Nephron (organoid): Measurements from ENCODE around the gene STEAP2.

Source experiments
- H3K27ac Mint-ChIP-seq, 3 experiments: 2 replicates each; pipeline ENCODE4 v1.8.0; 2020; ENCODE audit warnings: mixed read lengths in 3 of 3, mild to moderate bottlenecking in 2 of 3, moderate library complexity in 1 of 3
- H3K27me3 Mint-ChIP-seq: 2 replicates; pipeline ENCODE4 v1.8.0; 2021; ENCODE audit warnings: low read depth, mild to moderate bottlenecking, moderate library complexity, mixed read lengths
- H3K36me3 Mint-ChIP-seq: 2 replicates; pipeline ENCODE4 v1.8.0; 2020; ENCODE audit warnings: low read depth, mixed read lengths
- H3K4me1 Mint-ChIP-seq: 2 replicates; pipeline ENCODE4 v1.8.0; 2020; ENCODE audit warnings: mixed read lengths
- H3K4me3 Mint-ChIP-seq, 3 experiments: 2 replicates each; pipeline ENCODE4 v1.8.0; 2020; ENCODE audit warnings: mild to moderate bottlenecking in 3 of 3, mixed read lengths in 3 of 3, moderate library complexity in 2 of 3
- H3K9me3 Mint-ChIP-seq: 2 replicates; pipeline ENCODE4 v1.8.0; 2020; ENCODE audit warnings: mixed read lengths
- CTCF ChIP-seq, 3 experiments: fragments of 200-600 bp; sonication (generic); IDR thresholded peaks; one replicate each; pipeline ENCODE4 v1.5.0; 2021; ENCODE audit warnings: antibody characterized with exemption in 3 of 3; ENCODE audit not compliant: unreplicated experiment in 3 of 3

The STEAP2 gene

GRCh38 chr7:90172121-90172520 is 39.4 kb upstream of the STEAP2 start:
- peaks cover 18% of the 10 kb centered on the region for H3K9me3 Mint-ChIP-seq
- no peaks in the 10 kb centered on the region for H3K27me3 Mint-ChIP-seq
- H3K36me3 Mint-ChIP-seq, result peaks cover 3% of the 10 kb centered on the region
- no peak overlapping the region for H3K4me3 Mint-ChIP-seq
- H3K4me1 Mint-ChIP-seq, result peaks cover under 1% of the 10 kb centered on the region
- TF ChIP-seq CTCF (IDR thresholded peaks at IDR 0.05; ENCODE audit: unreplicated experiment in 3 of 3), result no peak
- H3K27ac Mint-ChIP-seq, result no peak overlapping the region

- H3K36me3 Mint-ChIP-seq, result peaks cover 3% of the 10 kb centered on the region
- no peaks in the 10 kb centered on the region for H3K27me3 Mint-ChIP-seq
- no peaks in the 10 kb centered on the region for H3K4me1 Mint-ChIP-seq
- TF ChIP-seq CTCF (IDR thresholded peaks at IDR 0.05; ENCODE audit: unreplicated experiment in 3 of 3), result no peak
- no peak overlapping the region for H3K4me3 Mint-ChIP-seq
- H3K27ac Mint-ChIP-seq, result no peak overlapping the region
- peaks cover 18% of the 10 kb centered on the region for H3K9me3 Mint-ChIP-seq
Observed at GRCh38 chr7:90172624-90173023, 38.9 kb upstream of the STEAP2 start.

- Mint-ChIP-seq H3K9me3 (peaks cover 18% of the 10 kb centered on the region), H3K27ac (peak overlapping the region in 2 of 3 experiments; percentile 33 to 69), H3K4me3 (no peak overlapping the region), H3K27me3 (no peaks in the 10 kb centered on the region), H3K4me1 (no peaks in the 10 kb centered on the region), H3K36me3 (peaks cover 3% of the 10 kb centered on the region)
- TF ChIP-seq CTCF (IDR thresholded peaks at IDR 0.05; ENCODE audit: unreplicated experiment in 3 of 3), result no peak
Observed at GRCh38 chr7:90173127-90173844, 38.3 kb upstream of the STEAP2 start.

GRCh38 chr7:90175667-90176066 is 35.9 kb upstream of the STEAP2 start:
- H3K27me3 Mint-ChIP-seq, result no peaks in the 10 kb centered on the region
- no peak overlapping the region for H3K27ac Mint-ChIP-seq
- H3K36me3 Mint-ChIP-seq, result peaks cover 3% of the 10 kb centered on the region
- no peak for TF ChIP-seq CTCF (IDR thresholded peaks at IDR 0.05; ENCODE audit: unreplicated experiment in 3 of 3)
- peaks cover 13% of the 10 kb centered on the region for H3K9me3 Mint-ChIP-seq
- no peaks in the 10 kb centered on the region for H3K4me1 Mint-ChIP-seq
- no peak overlapping the region for H3K4me3 Mint-ChIP-seq

- peaks cover 8% of the 10 kb centered on the region for H3K9me3 Mint-ChIP-seq
- no peak overlapping the region for H3K4me3 Mint-ChIP-seq
- no peaks in the 10 kb centered on the region for H3K27me3 Mint-ChIP-seq
- H3K4me1 Mint-ChIP-seq, result no peaks in the 10 kb centered on the region
- no peaks in the 10 kb centered on the region for H3K36me3 Mint-ChIP-seq
- no peak overlapping the region for H3K27ac Mint-ChIP-seq
- no peak for TF ChIP-seq CTCF (IDR thresholded peaks at IDR 0.05; ENCODE audit: unreplicated experiment in 3 of 3)
Observed at GRCh38 chr7:90176195-90176594, 35.3 kb upstream of the STEAP2 start.

- no peaks in the 10 kb centered on the region for H3K36me3 Mint-ChIP-seq
- no peak for TF ChIP-seq CTCF (IDR thresholded peaks at IDR 0.05; ENCODE audit: unreplicated experiment in 3 of 3)
- no peaks in the 10 kb centered on the region for H3K9me3 Mint-ChIP-seq
- H3K4me3 Mint-ChIP-seq, result no peak overlapping the region
- H3K27me3 Mint-ChIP-seq, result no peaks in the 10 kb centered on the region
- no peaks in the 10 kb centered on the region for H3K4me1 Mint-ChIP-seq
- no peak overlapping the region for H3K27ac Mint-ChIP-seq
Observed at GRCh38 chr7:90178166-90178565, 33.4 kb upstream of the STEAP2 start.
